Kidney epithelial cell (primary cell): ENCODE results near the gene GARS1. TPM values are rescaled to one million over a fixed set of nuclear protein-coding genes. Genes with fewer than 3 reads are reported as not detected.

ENCODE experiments used
- DNase-seq: peaks from one replicate; pipeline ENCODE4 v3.0.0-alpha.2; 2010; ENCODE audit warnings: low read depth
- H3K27me3 ChIP-seq: 2 replicates; pipeline ENCODE4 v1.6.0; 2011; ENCODE audit warnings: low read length; ENCODE audit not compliant: control insufficient read depth, insufficient read depth
- H3K36me3 ChIP-seq: 2 replicates; pipeline ENCODE4 v1.5.1; 2011; ENCODE audit warnings: low read length; ENCODE audit not compliant: control insufficient read depth, insufficient read depth
- H3K4me3 ChIP-seq: 2 replicates; pipeline ENCODE4 v1.5.1; 2011; ENCODE audit warnings: low read depth, mild to moderate bottlenecking, control low read depth, low read length
- total RNA-seq: library from RNA; depleted of rRNA; stranded (reverse); fragments of >200 nt; gene quantifications from 2 replicates; pipeline ENCODE4 v1.2.3, GENCODE V29; 2015
- TF ChIP-seq, protein P1 (sequence below): IDR thresholded peaks from 2 replicates; pipeline ENCODE4 v1.5.1; 2011; ENCODE audit warnings: mild to moderate bottlenecking, moderate library complexity, low read length, control low read depth, inconsistent platforms; ENCODE audit not compliant: insufficient read depth, poor library complexity, severe bottlenecking

GARS1 gene
- total RNA-seq, 1 donor from 2014 or later, result 354 TPM

DNA sequence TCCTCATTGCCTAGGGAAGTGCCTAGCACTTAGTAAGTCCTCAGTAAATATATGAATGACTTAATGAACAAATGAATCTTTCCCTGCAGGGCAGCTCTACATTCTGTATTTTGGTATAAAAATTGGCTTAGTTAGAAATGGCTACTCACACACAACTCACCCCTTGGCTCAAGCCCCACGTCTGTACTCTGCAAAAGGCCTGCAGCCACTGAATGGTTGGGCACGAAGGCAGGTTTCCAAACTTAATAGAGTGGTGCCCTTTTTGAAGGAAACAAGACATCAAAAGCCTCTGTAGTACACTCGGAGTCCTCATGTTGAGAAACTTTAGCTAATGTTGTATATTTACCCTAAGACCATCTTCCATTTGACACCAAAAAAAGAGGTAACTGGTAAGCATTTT lies 51.0 kb downstream of the GARS1 start:
- DNase-seq, result no peak

DNA sequence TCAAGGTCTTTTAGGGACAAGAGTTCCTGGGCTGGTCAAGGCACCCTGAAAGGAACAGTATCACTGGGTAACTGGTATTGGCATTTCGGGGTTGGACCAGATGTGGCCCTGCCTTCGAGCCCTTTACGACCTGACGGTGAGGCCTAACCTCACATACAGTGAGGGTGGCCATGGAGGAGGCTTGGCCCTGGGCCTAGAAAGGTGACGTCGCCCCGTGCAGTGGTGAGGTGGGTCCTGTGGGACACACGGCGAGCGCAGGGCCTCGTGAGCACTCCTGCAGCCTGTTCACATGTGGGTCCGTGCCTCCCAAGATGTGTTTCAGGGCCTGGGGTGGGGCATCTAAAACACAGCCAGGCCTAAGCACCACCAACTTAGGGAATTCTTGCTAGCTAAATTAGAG lies 51.5 kb downstream of the GARS1 start:
- no peaks in the 10 kb centered on the region for H3K36me3 ChIP-seq
- no peak for DNase-seq
- no peaks in the 10 kb centered on the region for H3K27me3 ChIP-seq
- TF ChIP-seq, protein P1, sequence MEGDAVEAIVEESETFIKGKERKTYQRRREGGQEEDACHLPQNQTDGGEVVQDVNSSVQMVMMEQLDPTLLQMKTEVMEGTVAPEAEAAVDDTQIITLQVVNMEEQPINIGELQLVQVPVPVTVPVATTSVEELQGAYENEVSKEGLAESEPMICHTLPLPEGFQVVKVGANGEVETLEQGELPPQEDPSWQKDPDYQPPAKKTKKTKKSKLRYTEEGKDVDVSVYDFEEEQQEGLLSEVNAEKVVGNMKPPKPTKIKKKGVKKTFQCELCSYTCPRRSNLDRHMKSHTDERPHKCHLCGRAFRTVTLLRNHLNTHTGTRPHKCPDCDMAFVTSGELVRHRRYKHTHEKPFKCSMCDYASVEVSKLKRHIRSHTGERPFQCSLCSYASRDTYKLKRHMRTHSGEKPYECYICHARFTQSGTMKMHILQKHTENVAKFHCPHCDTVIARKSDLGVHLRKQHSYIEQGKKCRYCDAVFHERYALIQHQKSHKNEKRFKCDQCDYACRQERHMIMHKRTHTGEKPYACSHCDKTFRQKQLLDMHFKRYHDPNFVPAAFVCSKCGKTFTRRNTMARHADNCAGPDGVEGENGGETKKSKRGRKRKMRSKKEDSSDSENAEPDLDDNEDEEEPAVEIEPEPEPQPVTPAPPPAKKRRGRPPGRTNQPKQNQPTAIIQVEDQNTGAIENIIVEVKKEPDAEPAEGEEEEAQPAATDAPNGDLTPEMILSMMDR, result no peak
- H3K4me3 ChIP-seq, result no peak overlapping the region

More for the DNA sequence above, 51.0 kb downstream of the GARS1 start:
- Histone ChIP-seq H3K27me3 (no peaks in the 10 kb centered on the region), H3K4me3 (no peak overlapping the region), H3K36me3 (no peaks in the 10 kb centered on the region)
- TF ChIP-seq, protein P1, result no peak

DNA sequence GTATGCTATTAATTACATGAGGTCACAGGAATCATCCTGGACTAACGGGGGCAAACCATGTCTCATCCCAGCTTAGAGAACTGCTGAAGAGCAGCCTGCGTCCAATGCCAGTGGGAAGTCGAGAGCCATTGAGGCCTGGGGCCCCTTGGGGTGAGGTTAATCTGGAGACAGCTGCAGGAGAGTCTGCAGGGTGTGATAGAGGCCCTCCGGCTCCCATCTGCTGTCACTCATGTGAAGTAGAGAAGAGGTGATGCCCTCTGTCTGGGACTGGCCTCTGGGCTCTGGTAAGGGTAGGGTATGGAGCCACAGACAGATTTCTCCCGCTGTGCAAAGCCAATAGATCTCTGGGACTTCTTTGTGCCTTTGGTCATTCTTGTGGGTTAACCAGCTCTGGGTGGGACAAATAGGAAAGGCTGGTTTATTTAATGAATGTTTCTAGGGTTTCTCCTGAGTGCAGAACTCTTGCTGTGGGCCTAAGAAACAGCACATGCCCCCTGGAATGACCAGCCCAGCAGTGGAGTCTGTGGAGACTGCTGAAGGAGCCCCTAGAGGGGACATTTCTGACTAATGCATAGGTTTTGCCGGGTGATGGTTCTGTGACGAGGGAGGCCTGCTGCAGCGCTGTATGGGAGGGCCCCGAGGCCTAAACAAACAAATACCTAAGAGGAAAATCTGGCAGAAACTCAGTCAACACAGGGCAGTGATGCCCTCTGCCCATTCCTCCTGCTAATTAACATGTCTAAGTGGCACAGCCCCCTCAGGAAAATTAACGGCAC lies 53.1 kb downstream of the GARS1 start:
- no peaks in the 10 kb centered on the region for H3K27me3 ChIP-seq
- H3K4me3 ChIP-seq, result no peak overlapping the region
- no peak for DNase-seq
- TF ChIP-seq, protein P1, result no peak
- H3K36me3 ChIP-seq, result no peaks in the 10 kb centered on the region

DNA sequence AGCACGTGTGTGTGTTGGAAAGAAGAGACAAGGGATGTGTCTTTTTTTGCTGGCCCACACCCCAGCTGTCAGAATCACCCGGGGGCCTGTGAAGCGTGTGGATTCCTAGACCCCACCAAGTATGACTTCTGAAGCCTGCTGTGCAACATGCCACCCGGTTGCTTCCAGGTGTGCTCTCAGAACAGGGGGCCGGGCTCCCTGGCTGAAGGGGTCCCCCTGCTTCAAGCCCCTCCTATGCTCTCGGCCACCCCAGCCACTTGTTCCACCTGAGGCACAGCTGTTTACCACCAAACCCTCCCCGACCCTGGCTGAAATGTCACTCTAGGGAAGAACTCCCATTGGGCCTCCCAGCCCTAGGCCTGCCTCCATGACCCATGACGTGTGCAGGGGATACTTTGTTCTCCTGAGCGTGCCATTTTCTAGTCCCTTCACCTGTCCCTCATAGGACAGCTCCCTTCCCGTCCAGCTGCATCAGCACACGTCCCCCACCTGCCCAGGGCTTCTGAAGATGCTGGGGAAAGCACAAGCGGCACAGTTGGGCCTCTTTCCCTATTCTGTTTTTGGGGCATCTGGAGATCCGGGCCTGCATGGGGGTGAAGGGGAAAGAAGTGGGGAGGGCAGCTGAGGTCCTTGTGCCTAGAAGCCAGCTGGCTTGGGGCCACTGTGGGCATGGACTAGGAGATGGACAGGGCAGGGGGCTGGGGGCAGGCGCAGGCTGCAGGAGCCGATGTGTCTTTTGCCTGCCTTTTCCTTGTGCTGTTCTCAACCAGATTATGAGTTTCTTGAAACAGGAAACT lies 54.3 kb downstream of the GARS1 start:
- no peaks in the 10 kb centered on the region for H3K36me3 ChIP-seq
- TF ChIP-seq, protein P1, result no peak
- no peaks in the 10 kb centered on the region for H3K27me3 ChIP-seq
- DNase-seq, result no peak
- H3K4me3 ChIP-seq, result no peak overlapping the region

DNA sequence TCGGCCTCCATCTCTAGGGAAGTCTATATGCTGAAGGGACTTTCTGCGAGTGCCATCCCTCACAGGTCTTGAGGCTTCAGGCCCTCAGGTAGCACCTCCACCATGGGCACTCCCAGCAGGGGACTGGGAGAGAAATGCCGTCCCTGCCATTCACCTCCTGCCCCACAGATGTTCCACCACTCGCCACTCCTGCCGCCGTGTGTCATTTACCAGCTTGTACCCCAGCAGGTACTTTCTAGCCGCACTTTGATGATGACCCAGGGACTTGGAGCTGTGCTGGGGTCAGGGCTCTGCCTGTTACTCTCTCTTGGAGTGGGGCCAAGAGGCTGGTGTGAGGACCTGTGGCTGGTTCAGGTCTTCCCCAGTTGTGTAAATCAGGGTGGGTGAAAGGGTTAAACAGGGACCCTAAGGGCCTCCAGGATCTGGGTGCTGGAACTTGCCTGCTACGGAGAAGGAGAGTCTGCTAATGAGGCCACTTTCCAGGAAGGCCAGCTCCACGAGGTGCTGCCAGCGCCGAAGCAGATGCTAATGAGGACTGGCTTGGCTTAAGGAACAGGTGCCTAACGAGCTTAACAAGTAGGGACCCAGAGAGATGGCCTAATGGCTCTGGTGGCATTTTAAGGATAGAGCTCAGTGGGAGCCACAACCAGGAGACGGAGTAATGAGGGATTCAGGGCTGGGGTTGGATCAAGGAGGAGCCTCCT lies 55.2 kb downstream of the GARS1 start:
- Histone ChIP-seq H3K36me3 (no peaks in the 10 kb centered on the region), H3K27me3 (no peaks in the 10 kb centered on the region), H3K4me3 (no peak overlapping the region)
- no peak for DNase-seq
- TF ChIP-seq, protein P1, result no peak
